ENCODE results near the gene RAP1GDS1.

DNA sequence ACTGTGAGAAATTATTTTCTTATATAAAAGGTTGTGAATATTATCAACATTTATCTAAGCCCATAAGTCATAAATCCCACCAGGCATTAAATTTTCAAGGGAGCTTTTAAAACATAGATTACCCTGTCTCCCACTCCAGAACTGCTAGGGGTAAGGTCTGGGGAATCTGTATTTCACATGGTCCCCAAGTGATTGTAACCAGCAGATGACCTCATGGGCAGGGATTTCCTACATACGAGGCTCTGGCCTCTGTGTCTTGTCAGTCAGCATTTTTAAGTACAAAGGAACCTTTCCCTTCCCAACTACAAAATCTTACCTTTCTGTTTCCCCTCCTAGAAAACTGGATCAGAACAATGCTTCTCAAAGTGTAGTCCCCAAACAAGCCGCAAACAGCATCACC lies 208.6 kb downstream of the RAP1GDS1 start:
- TF ChIP-seq CTCF (IDR thresholded peaks at IDR 0.05) (no peak), POLR2A (IDR thresholded peaks at IDR 0.05) (no peak)
